Right kidney (tissue), 1 donor: Measurements from ENCODE around the gene CRYBG1.
"Not testable (repeated sequence)": the region's sequence is repeated elsewhere in the genome, so short reads cannot be mapped to it uniquely, and the experiment has no call there.

ENCODE experiments used
- DNase-seq: peaks from one replicate; pipeline ENCODE4 v3.0.0-alpha.2; 2016

Gene CRYBG1

GRCh38 chr6:106527979-106528378 lies 167.5 kb downstream of the CRYBG1 start:
- no peak for DNase-seq

DNA sequence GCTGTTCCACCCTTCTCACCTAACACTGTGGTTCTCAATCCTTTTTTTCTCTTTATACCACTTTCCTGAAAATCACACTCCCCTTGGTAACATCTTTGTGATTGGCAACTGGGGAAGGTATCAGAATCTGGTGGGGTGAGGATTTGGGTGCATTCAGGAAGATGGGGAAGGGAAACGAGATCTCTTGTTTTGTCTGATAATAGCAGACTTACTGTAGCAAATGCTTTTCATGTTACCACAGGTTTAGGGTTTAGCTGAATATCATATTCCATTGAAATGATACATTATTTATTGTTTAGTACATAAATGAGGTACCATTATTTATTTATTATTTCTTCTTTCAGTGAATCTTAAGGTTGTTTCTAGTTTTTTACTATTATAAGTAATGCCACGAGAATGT lies 168.0 kb downstream of the CRYBG1 start:
- no peak for DNase-seq

DNA sequence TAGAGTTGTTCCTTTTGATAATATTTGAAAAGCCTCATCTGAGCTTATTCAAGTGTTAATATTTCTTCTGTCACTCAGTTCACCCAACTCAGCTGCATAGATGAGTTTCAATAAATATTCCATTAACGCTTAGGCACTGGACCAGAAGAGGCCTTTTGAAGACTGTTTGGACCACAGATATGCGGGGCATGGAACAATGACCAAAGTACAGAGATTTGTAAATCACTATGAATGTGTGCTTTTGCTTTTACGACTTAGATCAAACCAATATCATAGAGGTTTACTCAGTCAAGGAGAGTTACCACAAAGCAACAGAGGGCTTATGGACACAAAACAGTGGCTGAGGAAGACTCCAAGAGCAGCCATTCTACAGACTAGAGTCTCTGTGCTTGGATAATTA lies 168.9 kb downstream of the CRYBG1 start:
- DNase-seq, result no peak

GRCh38 chr6:106530026-106530425 lies 169.5 kb downstream of the CRYBG1 start:
- DNase-seq, result no peak

DNA sequence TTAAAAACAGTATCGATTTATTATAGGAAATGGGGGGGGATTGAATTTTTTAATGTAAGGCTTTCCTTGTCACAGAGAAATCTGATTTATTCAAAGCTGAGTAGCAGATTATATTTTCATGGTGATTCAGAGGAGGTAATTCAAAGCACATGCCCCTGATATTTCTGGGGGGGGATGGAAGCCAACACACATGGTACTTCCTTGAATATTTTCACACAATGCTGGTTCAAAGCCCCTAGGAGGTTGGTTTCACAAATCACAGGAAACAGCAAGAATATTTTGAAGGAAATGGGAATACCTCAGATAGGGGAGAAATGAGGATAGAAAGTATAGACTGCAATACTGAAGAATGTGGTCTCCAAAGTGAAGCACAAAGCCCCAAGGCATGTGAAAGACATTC lies 170.0 kb downstream of the CRYBG1 start:
- no peak for DNase-seq

DNA sequence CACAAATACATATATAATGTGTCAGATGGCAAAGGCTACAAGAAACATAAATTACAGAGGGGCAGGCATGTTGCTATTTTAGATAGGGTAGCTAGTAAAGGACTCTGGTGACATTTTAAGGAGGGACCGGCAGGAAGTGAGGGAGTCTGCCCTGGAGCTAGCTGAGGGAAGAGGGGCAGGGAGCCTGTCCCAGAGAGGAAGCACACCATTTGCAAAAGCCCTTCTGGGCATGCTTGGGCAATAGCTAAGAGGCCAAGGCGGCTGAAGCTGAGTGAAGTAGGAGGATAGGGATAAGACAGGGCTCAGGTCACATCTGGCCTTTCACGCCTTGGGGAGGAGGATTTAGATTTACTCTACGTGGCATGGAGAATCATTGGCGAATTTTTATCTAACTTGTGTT lies 172.5 kb downstream of the CRYBG1 start:
- DNase-seq, result no peak

- no peak for DNase-seq
Observed at GRCh38 chr6:106534004-106534403, 173.5 kb downstream of the CRYBG1 start.

- no peak for DNase-seq
Observed at GRCh38 chr6:106534564-106534982, 174.1 kb downstream of the CRYBG1 start.

DNA sequence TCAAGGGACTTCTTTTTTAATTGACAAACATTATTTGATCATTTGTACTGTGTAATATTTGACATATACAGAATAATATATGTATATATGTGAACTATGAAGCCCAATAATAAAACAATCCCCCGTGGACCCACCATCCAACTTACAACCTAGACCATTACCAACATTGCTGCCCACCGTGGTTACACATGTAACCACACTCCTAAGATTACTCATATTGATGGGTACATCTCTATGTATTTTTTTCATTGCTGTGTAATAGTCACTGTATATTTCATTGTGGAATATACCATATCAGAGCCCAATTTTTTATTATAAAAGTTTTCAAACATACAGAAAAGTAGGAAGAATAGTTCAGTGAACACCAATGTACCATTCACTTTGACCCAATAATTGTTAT lies 174.5 kb downstream of the CRYBG1 start:
- no peak for DNase-seq

- no peak for DNase-seq
Observed at GRCh38 chr6:106536357-106536756, 175.8 kb downstream of the CRYBG1 start.

GRCh38 chr6:106536851-106537250 lies 176.3 kb downstream of the CRYBG1 start:
- DNase-seq, result no peak

DNA sequence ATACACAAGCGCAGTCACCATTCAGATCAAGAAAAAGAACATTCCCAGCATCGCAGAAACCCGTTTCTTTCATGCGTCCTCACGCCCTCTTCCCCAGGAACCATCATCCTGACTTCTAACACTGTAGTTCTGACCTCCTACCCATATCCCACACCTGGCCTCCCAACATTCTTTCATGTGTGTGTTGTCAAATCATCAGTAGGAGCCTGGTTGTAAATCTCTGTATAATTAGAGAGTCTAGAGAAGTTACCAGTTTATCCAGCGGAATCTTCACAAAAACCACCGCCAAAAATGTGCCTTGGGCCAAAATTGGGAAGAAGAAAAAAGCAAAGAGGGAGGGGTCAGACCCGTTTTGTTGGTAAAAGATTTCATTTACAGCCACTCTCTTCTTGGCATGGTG lies 177.1 kb downstream of the CRYBG1 start:
- no peak for DNase-seq

GRCh38 chr6:106538145-106538544 lies 177.6 kb downstream of the CRYBG1 start:
- no peak for DNase-seq

DNA sequence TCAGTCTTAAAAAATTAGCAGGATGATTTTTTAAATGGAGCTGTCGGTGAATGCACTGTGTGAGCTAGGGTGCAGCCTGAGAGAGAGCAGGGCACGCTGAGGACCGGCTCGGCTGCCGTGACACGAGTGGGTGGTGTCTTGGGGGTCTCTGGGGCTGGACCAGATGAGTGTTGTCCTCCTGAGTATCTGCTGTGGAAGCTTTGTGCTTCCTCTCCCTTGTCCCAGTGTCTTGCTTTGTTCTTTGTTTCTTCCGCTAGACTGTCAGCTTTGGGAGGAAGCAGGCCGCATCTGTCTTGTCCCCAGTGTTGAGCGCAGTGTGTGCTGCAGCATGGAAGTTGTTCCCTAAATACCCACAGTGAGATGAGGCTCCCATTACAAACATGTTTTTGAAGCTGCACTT lies 179.4 kb downstream of the CRYBG1 start:
- DNase-seq, result no peak

DNA sequence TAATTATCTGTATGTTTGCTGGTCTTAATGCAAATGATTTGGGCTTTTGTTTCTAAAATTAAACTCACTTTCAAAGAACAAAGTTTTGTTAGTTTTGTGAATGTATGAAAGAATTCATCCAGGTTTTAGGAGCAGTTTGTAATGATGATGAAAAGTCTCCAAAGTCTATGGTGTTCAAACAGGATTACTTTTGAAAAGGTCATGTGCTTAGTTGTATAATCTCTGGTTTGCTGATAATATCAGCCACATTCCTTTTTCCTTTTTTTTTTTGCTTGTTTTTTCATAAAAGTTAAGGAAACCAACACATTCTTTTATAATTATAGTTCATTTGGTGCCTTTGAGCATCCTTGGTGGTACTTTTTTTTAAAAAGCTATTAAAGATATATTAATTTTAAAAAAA lies 179.9 kb downstream of the CRYBG1 start:
- DNase-seq, result no peak

- no peak for DNase-seq
Observed at GRCh38 chr6:106540907-106541306, 180.4 kb downstream of the CRYBG1 start.

DNA sequence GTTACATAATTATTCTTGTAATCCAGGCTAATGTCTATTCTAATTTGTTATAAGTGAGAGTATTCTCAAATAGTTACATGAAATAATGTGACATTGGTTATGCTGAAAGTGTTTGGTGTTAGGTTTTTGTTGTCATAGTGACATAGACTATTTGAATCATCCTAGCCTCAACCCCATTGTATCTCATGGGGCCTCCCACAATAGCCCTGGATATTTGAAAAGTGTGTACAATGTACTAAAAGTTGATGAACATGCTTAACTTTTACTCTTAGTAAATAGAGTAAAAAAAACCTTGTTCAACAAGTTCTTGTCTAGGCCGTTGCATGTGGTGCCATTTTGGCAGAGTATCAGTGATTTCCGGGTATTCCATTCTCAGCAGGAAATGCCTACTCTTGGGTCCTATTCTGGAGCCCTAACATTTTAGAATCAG lies 185.8 kb downstream of the CRYBG1 start:
- DNase-seq, result no peak

- no peak for DNase-seq
Observed at GRCh38 chr6:106546691-106547414, 186.3 kb downstream of the CRYBG1 start.

DNA sequence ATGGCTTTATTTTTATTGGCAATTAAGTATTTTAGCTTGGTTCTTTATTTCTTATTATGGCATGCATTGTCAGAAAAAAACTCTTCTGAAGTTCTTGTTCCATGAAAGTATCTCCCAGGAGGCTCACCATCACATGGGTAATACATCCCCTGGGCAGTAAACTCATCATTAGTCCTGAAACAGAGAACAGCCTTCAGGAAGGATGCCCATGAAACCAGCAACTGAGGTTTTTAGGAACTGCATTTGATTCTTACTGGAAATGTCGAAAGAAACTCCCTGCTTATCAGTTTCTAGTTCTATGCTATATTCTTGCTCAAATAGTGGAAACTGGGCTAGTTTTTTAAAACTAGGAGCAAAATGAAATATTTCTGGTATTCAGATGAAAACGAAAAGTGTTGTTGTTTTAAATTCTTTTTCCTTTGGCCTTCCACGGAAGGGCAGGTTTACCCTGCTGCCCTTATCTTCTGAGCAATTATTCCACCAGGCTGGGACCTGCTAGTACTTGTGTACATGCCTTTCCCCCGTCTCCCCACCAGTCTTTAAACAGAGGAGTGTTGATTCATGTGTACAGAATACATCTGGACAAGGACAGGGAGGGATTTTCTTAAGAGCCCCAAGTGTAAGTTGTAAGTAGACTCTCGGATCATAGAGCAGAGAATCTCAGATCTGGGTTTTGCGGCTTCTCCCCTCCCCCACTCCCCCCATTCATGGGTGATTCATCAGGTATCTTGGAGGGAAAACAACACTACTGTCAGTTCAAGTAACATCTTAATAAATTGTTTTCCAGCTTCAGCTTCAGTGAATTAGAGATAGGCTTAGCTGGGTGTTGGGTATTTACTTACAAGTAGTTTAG lies 187.3 kb downstream of the CRYBG1 start:
- no peak for DNase-seq

GRCh38 chr6:106548926-106549455 lies 188.5 kb downstream of the CRYBG1 start:
- not testable (repeated sequence) for DNase-seq

GRCh38 chr6:106549521-106549920 lies 189.0 kb downstream of the CRYBG1 start:
- DNase-seq, result no peak

GRCh38 chr6:106551155-106551554 lies 190.6 kb downstream of the CRYBG1 start:
- DNase-seq, result no peak

- no peak for DNase-seq
Observed at GRCh38 chr6:106553440-106553839, 192.9 kb downstream of the CRYBG1 start.

GRCh38 chr6:106555767-106556166 lies 195.2 kb downstream of the CRYBG1 start:
- DNase-seq, result no peak
